Erythroblast (primary cell): ENCODE data around the gene TIMM23.
"Not testable (repeated sequence)": the region's sequence is repeated elsewhere in the genome, so short reads cannot be mapped to it uniquely, and the experiment has no call there.

ENCODE experiments used
- GATA1 ChIP-seq: IDR thresholded peaks from 2 replicates; pipeline ENCODE4 v1.6.1; 2011; ENCODE audit warnings: low read depth, mild to moderate bottlenecking, control low read depth, low read length, moderate library complexity
- POLR2A ChIP-seq: IDR thresholded peaks from 2 replicates; pipeline ENCODE4 v1.6.1; 2011; ENCODE audit warnings: mild to moderate bottlenecking, low read length

DNA sequence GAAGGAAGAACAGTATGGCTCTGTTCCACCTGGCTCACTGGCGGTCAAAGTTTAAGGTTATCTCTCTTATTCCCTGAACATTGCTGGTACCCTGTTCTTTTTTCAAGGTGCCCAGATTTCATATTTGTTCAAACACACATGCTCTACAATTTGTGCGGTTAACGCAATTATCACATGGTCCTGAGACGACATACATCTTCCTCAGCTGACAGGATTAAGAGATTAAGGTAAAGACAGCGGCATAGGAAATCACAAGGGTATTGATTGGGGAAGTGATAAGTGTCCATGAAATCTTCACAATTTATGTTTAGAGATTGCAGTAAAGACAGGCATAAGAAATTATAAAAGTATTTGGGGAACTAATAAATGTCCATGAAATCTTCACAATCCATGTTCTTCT is 27.7 kb downstream of the TIMM23 start:
- not testable (repeated sequence) for TF ChIP-seq POLR2A, GATA1
